HepG2 (cell line): ENCODE measurements around the gene TMEM270. TPM values are rescaled to one million over a fixed set of nuclear protein-coding genes. Genes with fewer than 3 reads are reported as not detected.

ENCODE experiments used
- ATAC-seq: fragments of 200-7000 bp; cut with Tn5 transposase; 3 replicates; pipeline ENCODE4 v1.9.1; 2020; ENCODE audit warnings: mild to moderate bottlenecking, moderate library complexity
- BruUV-seq: library from RNA; stranded (reverse); fragments of 400-500 nt; replicated peaks from 2 replicates; lab custom pipeline; 2021; lab: Mats Ljungman, UMichigan
- CTCF ChIA-PET: fragments of 300-600 bp; formaldehyde crosslinking; extraction: SDS; loops from one replicate; lab custom pipeline; 2021; ENCODE audit warnings: low total read pairs, inconsistent platforms, low intra/inter-chr PET ratio; lab: Yijun Ruan, JAX
- POLR2A ChIA-PET: fragments of 350-600 bp; sonication (Branson Sonifier 250); formaldehyde crosslinking; loops from one replicate; lab custom pipeline; 2020; ENCODE audit warnings: antibody characterized with exemption, inconsistent platforms; lab: Yijun Ruan, JAX
- DNase-seq: peaks from one replicate; pipeline ENCODE4 v3.0.0-alpha.2; 2015; ENCODE audit warnings: low spot score
- FAIRE-seq: peaks from 3 replicates; lab custom pipeline; 2011; peaks lifted over from hg19 to GRCh38; lab: Jason Lieb, UNC
- H2AFZ ChIP-seq: one replicate; pipeline ENCODE4 v1.6.1; 2011; ENCODE audit warnings: low read length, inconsistent platforms
- H3K27ac ChIP-seq: fragments of 300-600 bp; 3 replicates; pipeline ENCODE4 v1.8.0; 2011; ENCODE audit warnings: mixed run types, mild to moderate bottlenecking, mixed read lengths, low read length, inconsistent platforms; ENCODE audit not compliant: insufficient read depth; ENCODE audit errors: extremely low read length
- H3K27me3 ChIP-seq, 2 experiments: fragments of 200-600 bp in 1 of 2; 2 replicates in 1 of 2; 3 replicates in 1 of 2; pipeline versions ENCODE4 v1.6.0 to v1.8.0; 2011; ENCODE audit warnings: low read length in 2 of 2, mild to moderate bottlenecking in 2 of 2, moderate library complexity in 2 of 2, inconsistent platforms in 1 of 2; ENCODE audit not compliant: insufficient read depth in 2 of 2, control insufficient read depth in 1 of 2
- H3K36me3 ChIP-seq, 2 experiments: fragments of 200-600 bp in 1 of 2; replicated peaks in 1 of 2; 2 replicates in 1 of 2; 3 replicates in 1 of 2; pipeline versions ENCODE4 v1.5.1 to v1.8.0; 2011; ENCODE audit warnings: low read length in 2 of 2, inconsistent platforms in 1 of 2; ENCODE audit not compliant: insufficient read depth in 2 of 2, control insufficient read depth in 1 of 2
- H3K4me1 ChIP-seq: 2 replicates; pipeline ENCODE4 v1.5.1; 2012; ENCODE audit warnings: low read length, inconsistent platforms; ENCODE audit not compliant: insufficient read depth
- H3K4me2 ChIP-seq: 2 replicates; pipeline ENCODE4 v1.6.0; 2011; ENCODE audit warnings: low read depth, low read length, inconsistent platforms
- H3K4me3 ChIP-seq, 3 experiments: fragments of 200-600 bp in 1 of 3; sonication (generic), shearing (Covaris generic) in 1 of 3; replicated peaks in 1 of 3; 2 replicates each; pipeline ENCODE4 v1.5.1; 2011 to 2016; ENCODE audit warnings: low read length in 3 of 3, inconsistent platforms in 2 of 3, low read depth in 2 of 3, mild to moderate bottlenecking in 2 of 3, control low read depth in 1 of 3, mixed read lengths in 1 of 3; ENCODE audit not compliant: insufficient read depth in 1 of 3
- H3K79me2 ChIP-seq: one replicate; pipeline ENCODE4 v1.6.1; 2011; ENCODE audit warnings: low read length, inconsistent platforms; ENCODE audit not compliant: insufficient read depth
- H3K9ac ChIP-seq: 2 replicates; pipeline ENCODE4 v1.6.0; 2011; ENCODE audit warnings: mild to moderate bottlenecking, low read depth, low read length, inconsistent platforms; ENCODE audit not compliant: insufficient read depth
- H3K9me3 ChIP-seq: 2 replicates; pipeline ENCODE4 v1.5.1; 2012; ENCODE audit warnings: mild to moderate bottlenecking, low read length
- H4K20me1 ChIP-seq: 2 replicates; pipeline ENCODE4 v1.6.0; 2011; ENCODE audit warnings: inconsistent platforms, mild to moderate bottlenecking, low read length, moderate library complexity; ENCODE audit not compliant: insufficient read depth
- EHMT2 ChIP-seq: fragments of 200-600 bp; sonication (generic); IDR thresholded peaks from 2 replicates; pipeline ENCODE4 v1.7.0; 2017; ENCODE audit warnings: antibody characterized with exemption, low read depth, low read length, borderline replicate concordance
- FOXK1 ChIP-seq: sonication (generic); formaldehyde crosslinking; IDR thresholded peaks from 2 replicates; pipeline ENCODE4 v1.4.0; 2020; ENCODE audit warnings: low read depth, missing genetic modification reagents, borderline replicate concordance
- LRRFIP1 ChIP-seq: sonication (generic); formaldehyde crosslinking; conservative IDR thresholded peaks from 2 replicates; pipeline ENCODE4 v1.4.0; 2020; ENCODE audit warnings: missing genetic modification reagents
- MXD3 ChIP-seq: IDR thresholded peaks from 2 replicates; pipeline ENCODE4 v1.6.1; 2016; ENCODE audit warnings: mild to moderate bottlenecking, missing biosample characterization, missing genetic modification reagents
- RXRB ChIP-seq: IDR thresholded peaks from 2 replicates; pipeline ENCODE4 v1.6.1; 2016; ENCODE audit warnings: borderline replicate concordance, missing genetic modification reagents, missing compliant biosample characterization
- SMAD9 ChIP-seq: sonication (generic); formaldehyde crosslinking; IDR thresholded peaks from 2 replicates; pipeline ENCODE4 v1.5.1; 2020; ENCODE audit warnings: mild to moderate bottlenecking, missing genetic modification reagents
- SP4 ChIP-seq: sonication (generic); formaldehyde crosslinking; IDR thresholded peaks from 2 replicates; pipeline ENCODE4 v1.8.1; 2023; ENCODE audit warnings: mild to moderate bottlenecking, missing genetic modification reagents
- ZBTB44 ChIP-seq: sonication (generic); formaldehyde crosslinking; IDR thresholded peaks from 2 replicates; pipeline ENCODE4 v1.4.0; 2020; ENCODE audit warnings: missing genetic modification reagents
- ZFP37 ChIP-seq: sonication (generic); formaldehyde crosslinking; IDR thresholded peaks from 2 replicates; pipeline ENCODE4 v1.4.0; 2020; ENCODE audit warnings: missing genetic modification reagents, borderline replicate concordance
- ZNF354B ChIP-seq: sonication (generic); formaldehyde crosslinking; IDR thresholded peaks from 2 replicates; pipeline ENCODE4 v1.8.0; 2022; ENCODE audit warnings: mild to moderate bottlenecking, missing genetic modification reagents
- ZNF557 ChIP-seq: sonication (generic); formaldehyde crosslinking; IDR thresholded peaks from 2 replicates; pipeline ENCODE4 v1.4.0; 2020; ENCODE audit warnings: missing genetic modification reagents
- ZNF562 ChIP-seq: sonication (generic); formaldehyde crosslinking; IDR thresholded peaks from 2 replicates; pipeline ENCODE4 v1.8.0; 2022; ENCODE audit warnings: missing genetic modification reagents, borderline replicate concordance
- ZNF709 ChIP-seq: sonication (generic); formaldehyde crosslinking; IDR thresholded peaks from 2 replicates; pipeline ENCODE4 v1.5.0; 2020; ENCODE audit warnings: mild to moderate bottlenecking, missing genetic modification reagents
- WGBS: methylation state at CpG from one replicate; pipeline ENCODE4 v1.1.6; 2017; ENCODE audit warnings: low lambda C conversion rate; 5-methylcytosine and 5-hydroxymethylcytosine counted together
- in situ Hi-C: cut with HindIII; loops from 2 replicates; pipeline ENCODE4 v1.10.0; 2017; ENCODE audit warnings: low pct_unique_long_range_greater_than_20kb; ENCODE audit not compliant: extremely low pct_ligation_motif_present
- intact Hi-C: fragments of 100-400 bp; cut with micrococcal nuclease; formaldehyde crosslinking; loops from one replicate; pipeline ENCODE4 v1.10.0; 2022; ENCODE audit not compliant: unreplicated experiment
- polyA plus RNA-seq, 8 experiments: library from polyadenylated mRNA; depleted of rRNA in 3 of 8; stranded (reverse) in 7 of 8; unstranded in 1 of 8; fragments of >200 nt; fragmentation: Illumina TruSeq in 4 of 8; extraction: Trizol in 4 of 8; gene quantifications; 2 replicates each; pipeline versions ENCODE4 v1.2.1 to v1.2.3, GENCODE V29; 2011 to 2016; ENCODE audit warnings: low read depth in 4 of 8, missing spikeins in 1 of 8, mixed read lengths in 1 of 8; ENCODE audit not compliant: insufficient read depth in 1 of 8
- total RNA-seq, 5 experiments: library from RNA; depleted of rRNA; stranded (reverse); fragments of >200 nt; fragmentation: Illumina TruSeq; extraction: Trizol; gene quantifications; 2 replicates each; pipeline ENCODE4 v1.2.3, GENCODE V29; 2016; ENCODE audit warnings: low read depth in 1 of 5

The TMEM270 gene
- total and polyA plus RNA-seq, 2 of the 13 experiments (the other 11 are each of a cell fraction or from before 2014, with no cell fraction given) = not detected

- TF ChIP-seq SP4 (CRISPR knock-in tag) = no peak
Measured at GRCh38 chr7:73909996-73910395, 49.0 kb downstream of the TMEM270 start (continued).

GRCh38 chr7:73912223-73912622 lies 51.3 kb downstream of the TMEM270 start:
- ChIA-PET CTCF (no interaction called here), POLR2A (no interaction called here)
- no peak overlapping the region for H2AFZ ChIP-seq
- no peak overlapping the region for H3K4me3 ChIP-seq
- BruUV-seq = no TSS peak
- H3K27ac ChIP-seq = no peak overlapping the region
- H3K79me2 ChIP-seq = no peaks in the 10 kb centered on the region
- no peak for FAIRE-seq
- ATAC-seq = no peak
- in situ Hi-C loops (no loop called here), intact Hi-C loops (no loop called here)
- H3K4me2 ChIP-seq = no peak overlapping the region
- 36% methylated on average over 5 of the region's 5 CpGs for WGBS
- TF ChIP-seq ZNF709 (CRISPR knock-in tag) (no peak), MXD3 (no peak), SMAD9 (CRISPR knock-in tag) (no peak), FOXK1 (CRISPR knock-in tag) (no peak), ZNF557 (CRISPR knock-in tag) (no peak), RXRB (CRISPR knock-in tag) (no peak), ZFP37 (no peak), ZNF562 (CRISPR knock-in tag) (no peak), EHMT2 (no peak), ZBTB44 (no peak), ZNF354B (no peak), LRRFIP1 (no peak)
- peaks cover 2 to 31% of the 10 kb centered on the region in 2 experiments; a peak in 3 of 5 replicates for H3K27me3 ChIP-seq
- H3K9me3 ChIP-seq = no peaks in the 10 kb centered on the region
- no peaks in the 10 kb centered on the region for H4K20me1 ChIP-seq
- H3K4me1 ChIP-seq = no peaks in the 10 kb centered on the region
- no peaks in the 10 kb centered on the region for H3K36me3 ChIP-seq
- H3K9ac ChIP-seq = no peak overlapping the region
- no peak for DNase-seq
